ENCODE data around the gene PTPRD.

Gene PTPRD

GRCh38 chr9:8871796-8872445 lies 1740.9 kb downstream of the PTPRD start:
- TF ChIP-seq TAF1 (IDR thresholded peaks at IDR 0.05; ENCODE audit: borderline replicate concordance, low read depth, low read length) (no peak), POLR2AphosphoS5 (IDR thresholded peaks at IDR 0.05; ENCODE audit: low read depth, low read length) (no peak), POLR2A (IDR thresholded peaks at IDR 0.05; ENCODE audit: low read depth, low read length) (no peak)
- DNase-seq (ENCODE audit: insufficient read length) = no peak
- no peak for FAIRE-seq

GRCh38 chr9:8871396-8871795 lies 1741.4 kb downstream of the PTPRD start:
- FAIRE-seq = no peak
- no peak for DNase-seq (ENCODE audit: insufficient read length)
- TF ChIP-seq TAF1 (IDR thresholded peaks at IDR 0.05; ENCODE audit: borderline replicate concordance, low read depth, low read length) (no peak), POLR2AphosphoS5 (IDR thresholded peaks at IDR 0.05; ENCODE audit: low read depth, low read length) (no peak), POLR2A (IDR thresholded peaks at IDR 0.05; ENCODE audit: low read depth, low read length) (no peak)

GRCh38 chr9:8869812-8870211 lies 1743.0 kb downstream of the PTPRD start:
- TF ChIP-seq TAF1 (IDR thresholded peaks at IDR 0.05; ENCODE audit: borderline replicate concordance, low read depth, low read length) = no peak
- TF ChIP-seq POLR2AphosphoS5 (IDR thresholded peaks at IDR 0.05; ENCODE audit: low read depth, low read length) = no peak
- no peak for TF ChIP-seq POLR2A (IDR thresholded peaks at IDR 0.05; ENCODE audit: low read depth, low read length)
- no peak for FAIRE-seq
- DNase-seq (ENCODE audit: insufficient read length) = no peak

GRCh38 chr9:8868632-8869031 lies 1744.2 kb downstream of the PTPRD start:
- TF ChIP-seq TAF1 (IDR thresholded peaks at IDR 0.05; ENCODE audit: borderline replicate concordance, low read depth, low read length) = no peak
- no peak for TF ChIP-seq POLR2A (IDR thresholded peaks at IDR 0.05; ENCODE audit: low read depth, low read length)
- DNase-seq (ENCODE audit: insufficient read length) = no peak
- FAIRE-seq = no peak

- no peak for FAIRE-seq
- TF ChIP-seq POLR2AphosphoS5 (IDR thresholded peaks at IDR 0.05; ENCODE audit: low read depth, low read length) (no peak), POLR2A (IDR thresholded peaks at IDR 0.05; ENCODE audit: low read depth, low read length) (no peak), TAF1 (IDR thresholded peaks at IDR 0.05; ENCODE audit: borderline replicate concordance, low read depth, low read length) (no peak)
- DNase-seq (ENCODE audit: insufficient read length) = no peak
Measured at GRCh38 chr9:8867148-8867547, 1745.7 kb downstream of the PTPRD start.

GRCh38 chr9:8864545-8864896 lies 1748.3 kb downstream of the PTPRD start:
- FAIRE-seq (no peak), DNase-seq (ENCODE audit: insufficient read length) (no peak)
- no peak for TF ChIP-seq TAF1 (IDR thresholded peaks at IDR 0.05; ENCODE audit: borderline replicate concordance, low read depth, low read length)
- no peak for TF ChIP-seq POLR2A (IDR thresholded peaks at IDR 0.05; ENCODE audit: low read depth, low read length)
- TF ChIP-seq POLR2AphosphoS5 (IDR thresholded peaks at IDR 0.05; ENCODE audit: low read depth, low read length) = no peak

GRCh38 chr9:8863886-8864544 lies 1748.8 kb downstream of the PTPRD start:
- TF ChIP-seq POLR2A (IDR thresholded peaks at IDR 0.05; ENCODE audit: low read depth, low read length) (no peak), TAF1 (IDR thresholded peaks at IDR 0.05; ENCODE audit: borderline replicate concordance, low read depth, low read length) (no peak), POLR2AphosphoS5 (IDR thresholded peaks at IDR 0.05; ENCODE audit: low read depth, low read length) (no peak)
- DNase-seq (ENCODE audit: insufficient read length) (no peak), FAIRE-seq (no peak)

GRCh38 chr9:8863069-8863468 lies 1749.7 kb downstream of the PTPRD start:
- no peak for FAIRE-seq
- TF ChIP-seq POLR2AphosphoS5 (IDR thresholded peaks at IDR 0.05; ENCODE audit: low read depth, low read length) (no peak), POLR2A (IDR thresholded peaks at IDR 0.05; ENCODE audit: low read depth, low read length) (no peak), TAF1 (IDR thresholded peaks at IDR 0.05; ENCODE audit: borderline replicate concordance, low read depth, low read length) (no peak)
- no peak for DNase-seq (ENCODE audit: insufficient read length)

- no peak for DNase-seq (ENCODE audit: insufficient read length)
- no peak for FAIRE-seq
- TF ChIP-seq POLR2A (IDR thresholded peaks at IDR 0.05; ENCODE audit: low read depth, low read length) = no peak
- no peak for TF ChIP-seq POLR2AphosphoS5 (IDR thresholded peaks at IDR 0.05; ENCODE audit: low read depth, low read length)
- no peak for TF ChIP-seq TAF1 (IDR thresholded peaks at IDR 0.05; ENCODE audit: borderline replicate concordance, low read depth, low read length)
Measured at GRCh38 chr9:8860925-8861324, 1751.9 kb downstream of the PTPRD start.

- FAIRE-seq (no peak), DNase-seq (ENCODE audit: insufficient read length) (no peak)
- TF ChIP-seq POLR2A (IDR thresholded peaks at IDR 0.05; ENCODE audit: low read depth, low read length) (no peak), POLR2AphosphoS5 (IDR thresholded peaks at IDR 0.05; ENCODE audit: low read depth, low read length) (no peak), TAF1 (IDR thresholded peaks at IDR 0.05; ENCODE audit: borderline replicate concordance, low read depth, low read length) (no peak)
Measured at GRCh38 chr9:8860086-8860485, 1752.7 kb downstream of the PTPRD start.

GRCh38 chr9:8859416-8859815 lies 1753.4 kb downstream of the PTPRD start:
- DNase-seq (ENCODE audit: insufficient read length) (no peak), FAIRE-seq (no peak)
- TF ChIP-seq POLR2A (IDR thresholded peaks at IDR 0.05; ENCODE audit: low read depth, low read length) = no peak
- TF ChIP-seq TAF1 (IDR thresholded peaks at IDR 0.05; ENCODE audit: borderline replicate concordance, low read depth, low read length) = no peak
- no peak for TF ChIP-seq POLR2AphosphoS5 (IDR thresholded peaks at IDR 0.05; ENCODE audit: low read depth, low read length)

GRCh38 chr9:8858596-8859161 lies 1754.1 kb downstream of the PTPRD start:
- DNase-seq (ENCODE audit: insufficient read length) (no peak), FAIRE-seq (no peak)
- no peak for TF ChIP-seq POLR2A (IDR thresholded peaks at IDR 0.05; ENCODE audit: low read depth, low read length)
- TF ChIP-seq TAF1 (IDR thresholded peaks at IDR 0.05; ENCODE audit: borderline replicate concordance, low read depth, low read length) = no peak
- TF ChIP-seq POLR2AphosphoS5 (IDR thresholded peaks at IDR 0.05; ENCODE audit: low read depth, low read length) = no peak

All from GM12892 (cell line).